Fibroblast of pulmonary artery (primary cell): ENCODE data around the gene LSM7.

Experiments used
- DNase-seq: peaks from one replicate; pipeline ENCODE4 v3.0.0-alpha.2; 2010; ENCODE audit warnings: low read depth
- H3K4me3 ChIP-seq: replicated peaks from 2 replicates; pipeline ENCODE4 v1.5.1; 2011; ENCODE audit warnings: low read depth, mild to moderate bottlenecking, control low read depth, low read length, moderate library complexity
- CTCF ChIP-seq: IDR thresholded peaks from 2 replicates; pipeline ENCODE4 v1.5.1; 2011; ENCODE audit warnings: mild to moderate bottlenecking, control low read depth, low read length, inconsistent platforms; ENCODE audit errors: missing control alignments

LSM7 gene

GRCh38 chr19:2320049-2320448 is 8.3 kb downstream of the LSM7 start:
- DNase-seq: no peak
- no peak for TF ChIP-seq CTCF
- H3K4me3 ChIP-seq: no peak overlapping the region

- no peak overlapping the region for H3K4me3 ChIP-seq
- TF ChIP-seq CTCF: no peak
- no peak for DNase-seq
Observed at GRCh38 chr19:2319551-2319950, 8.8 kb downstream of the LSM7 start.

- no peak overlapping the region for H3K4me3 ChIP-seq
- TF ChIP-seq CTCF: no peak
- no peak for DNase-seq
Observed at GRCh38 chr19:2318923-2319322, 9.5 kb downstream of the LSM7 start.

GRCh38 chr19:2317756-2318155 is 10.6 kb downstream of the LSM7 start:
- no peak for TF ChIP-seq CTCF
- H3K4me3 ChIP-seq: no peak overlapping the region
- DNase-seq: no peak

GRCh38 chr19:2317300-2317699 is 11.1 kb downstream of the LSM7 start:
- H3K4me3 ChIP-seq: no peak overlapping the region
- no peak for TF ChIP-seq CTCF
- DNase-seq: no peak

GRCh38 chr19:2315818-2316353 is 12.5 kb downstream of the LSM7 start:
- peak; percentile 64 for TF ChIP-seq CTCF
- H3K4me3 ChIP-seq: no peak overlapping the region
- DNase-seq: peak; percentile 72

- no peak overlapping the region for H3K4me3 ChIP-seq
- no peak for DNase-seq
- no peak for TF ChIP-seq CTCF
Observed at GRCh38 chr19:2315121-2315817, 13.1 kb downstream of the LSM7 start.
